GM12891 (cell line): ENCODE measurements around the gene PHYHD1.

Source experiments
- DNase-seq: peaks from one replicate; pipeline ENCODE4 v3.0.0; 2011; ENCODE audit warnings: low spot score; ENCODE audit not compliant: insufficient read length
- FAIRE-seq: peaks from 2 replicates; lab custom pipeline; 2011; peaks lifted over from hg19 to GRCh38; lab: Jason Lieb, UNC
- PAX5 ChIP-seq: IDR thresholded peaks from 2 replicates; pipeline ENCODE4 v1.6.1; 2011; ENCODE audit warnings: low read length, moderate library complexity, mild to moderate bottlenecking; ENCODE audit not compliant: insufficient read depth, severe bottlenecking
- POLR2A ChIP-seq: IDR thresholded peaks from 2 replicates; pipeline ENCODE4 v1.6.1; 2011; ENCODE audit warnings: low read depth, low read length, control low read depth
- POLR2AphosphoS5 ChIP-seq: IDR thresholded peaks from 2 replicates; pipeline ENCODE4 v1.6.1; 2011; ENCODE audit warnings: low read depth, low read length, control low read depth
- POU2F2 ChIP-seq: IDR thresholded peaks from 2 replicates; pipeline ENCODE4 v1.6.1; 2011; ENCODE audit warnings: low read depth, mild to moderate bottlenecking, control low read depth, low read length, moderate library complexity
- SPI1 ChIP-seq: IDR thresholded peaks from 2 replicates; pipeline ENCODE4 v1.6.1; 2011; ENCODE audit warnings: low read depth, low read length, control low read depth
- TAF1 ChIP-seq: IDR thresholded peaks from 2 replicates; pipeline ENCODE4 v1.6.1; 2011; ENCODE audit warnings: low read depth, low read length, control low read depth

PHYHD1 gene

GRCh38 chr9:128887049-128887448 is 33.7 kb upstream of the PHYHD1 start:
- TF ChIP-seq POLR2AphosphoS5 (no peak), TAF1 (no peak), PAX5 (no peak), POLR2A (no peak), SPI1 (no peak), POU2F2 (no peak)
- FAIRE-seq: no peak
- no peak for DNase-seq

DNA sequence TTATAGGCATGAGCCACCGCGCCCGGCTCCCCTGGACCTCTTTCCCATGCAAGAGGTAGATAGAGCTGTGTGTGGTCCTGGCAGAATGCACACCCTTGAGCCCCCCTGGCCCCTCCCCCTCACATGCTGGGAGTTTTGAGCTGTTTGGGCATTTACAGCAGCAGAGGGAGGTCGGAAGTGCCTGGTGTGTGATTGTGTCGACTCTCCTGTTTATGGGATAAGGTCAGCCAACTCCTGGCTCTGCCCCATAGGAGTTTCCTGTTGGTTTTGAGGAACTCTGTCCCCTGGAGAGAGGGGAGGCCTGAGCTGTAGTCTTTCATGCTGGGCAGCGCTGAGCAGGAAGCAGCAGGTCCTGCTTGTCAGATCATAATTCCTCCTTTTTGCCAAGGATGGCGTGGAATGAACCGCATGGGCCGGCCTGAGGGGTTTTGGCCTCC is 32.9 kb upstream of the PHYHD1 start:
- TF ChIP-seq TAF1 (no peak), POLR2AphosphoS5 (no peak), SPI1 (no peak), POU2F2 (no peak), POLR2A (no peak), PAX5 (no peak)
- FAIRE-seq: no peak
- no peak for DNase-seq

GRCh38 chr9:128891321-128892220 is 29.2 kb upstream of the PHYHD1 start:
- FAIRE-seq: no peak
- DNase-seq: no peak
- TF ChIP-seq POLR2A (no peak), SPI1 (no peak), POU2F2 (no peak), POLR2AphosphoS5 (no peak), TAF1 (no peak), PAX5 (no peak)

DNA sequence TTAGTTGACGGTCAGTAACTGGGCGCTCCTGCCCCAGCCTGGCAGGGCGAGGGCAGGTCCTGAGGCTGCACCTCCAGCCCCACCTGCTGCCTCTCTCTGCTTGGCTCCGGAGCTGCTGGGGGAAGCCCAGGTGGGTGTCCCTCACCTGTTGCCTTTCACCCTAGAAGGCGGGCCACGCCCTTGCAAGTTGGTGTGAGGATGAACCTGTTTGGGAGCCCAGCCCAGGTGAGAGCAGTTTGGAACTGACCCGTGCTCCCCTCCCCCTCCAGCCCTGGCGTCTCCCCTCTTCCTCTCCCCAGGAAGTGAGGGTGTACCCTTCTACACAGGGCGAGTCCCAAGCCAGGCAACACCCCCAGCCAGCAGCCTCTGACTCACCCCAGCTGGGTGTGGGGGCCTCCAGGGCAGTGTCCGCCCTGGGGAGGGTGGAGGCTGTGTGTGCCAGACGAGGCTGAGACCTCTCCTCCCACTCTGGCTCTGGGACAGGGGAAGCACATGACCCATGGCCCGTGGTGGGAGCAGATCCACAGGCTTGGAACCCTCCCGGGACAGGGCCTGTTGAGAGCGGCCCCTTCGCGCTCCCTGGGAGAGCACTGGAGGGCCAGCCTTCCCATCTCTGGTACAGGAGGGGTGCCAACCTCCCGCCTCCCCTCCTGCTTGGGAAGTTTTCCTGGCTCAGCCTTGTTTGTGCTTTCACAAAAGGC is 28.4 kb upstream of the PHYHD1 start:
- TF ChIP-seq PAX5 (no peak), POLR2AphosphoS5 (no peak), POLR2A (no peak), TAF1 (no peak), SPI1 (no peak), POU2F2 (no peak)
- no peak for FAIRE-seq
- no peak for DNase-seq

DNA sequence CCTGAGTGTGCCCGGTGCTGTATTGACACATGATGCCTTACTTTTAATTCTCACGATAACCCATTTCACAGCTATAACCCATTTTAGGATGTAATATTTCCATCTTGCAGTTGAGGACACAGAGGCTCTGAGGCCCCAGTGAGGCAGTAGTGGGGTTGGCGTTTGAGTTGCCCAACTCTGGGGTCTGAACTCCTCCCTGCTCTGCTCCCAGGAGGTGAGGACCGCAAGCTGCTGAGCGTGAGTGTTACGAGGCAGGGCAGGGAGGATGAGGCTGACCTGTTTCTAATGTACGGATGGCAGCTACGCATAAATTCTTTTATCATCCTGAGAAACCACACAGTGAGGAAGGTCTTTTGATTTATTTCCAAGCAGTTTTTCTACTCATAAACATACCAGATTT is 27.4 kb upstream of the PHYHD1 start:
- no peak for DNase-seq
- TF ChIP-seq POLR2A (no peak), SPI1 (no peak), PAX5 (no peak)
- FAIRE-seq: no peak

- FAIRE-seq (no peak), DNase-seq (no peak)
- TF ChIP-seq PAX5 (no peak), POLR2A (no peak), SPI1 (no peak), POLR2AphosphoS5 (no peak), TAF1 (no peak), POU2F2 (no peak)
Measured at GRCh38 chr9:128894764-128895163, 26.0 kb upstream of the PHYHD1 start.

- DNase-seq (no peak), FAIRE-seq (no peak)
- TF ChIP-seq SPI1 (no peak), POLR2AphosphoS5 (no peak), POLR2A (no peak), TAF1 (no peak), POU2F2 (no peak), PAX5 (no peak)
Measured at GRCh38 chr9:128895556-128895955, 25.2 kb upstream of the PHYHD1 start.

DNA sequence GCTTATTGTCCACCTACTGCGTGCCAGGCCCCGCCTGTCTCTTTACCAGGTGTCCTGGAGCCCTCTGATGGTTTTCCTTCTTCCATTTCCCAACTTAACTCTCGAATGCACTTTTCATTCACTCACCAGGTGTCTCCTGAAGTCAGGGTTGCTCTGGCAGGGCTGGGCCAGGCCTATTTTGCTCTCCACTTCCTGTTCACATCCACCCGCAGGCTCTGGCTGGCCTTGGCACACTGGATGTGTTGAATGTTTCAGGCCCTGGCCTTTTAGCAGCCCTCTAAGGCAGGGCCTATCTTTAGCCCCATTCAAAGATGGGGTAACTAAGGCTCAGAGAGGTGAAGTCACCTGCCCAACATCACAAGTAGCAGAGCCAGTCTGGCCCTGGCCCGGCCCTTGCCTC is 22.4 kb upstream of the PHYHD1 start:
- TF ChIP-seq PAX5 (no peak), TAF1 (no peak)
- no peak for FAIRE-seq
- DNase-seq: no peak

- TF ChIP-seq POLR2AphosphoS5 (no peak), PAX5 (no peak), SPI1 (no peak), POLR2A (no peak), POU2F2 (no peak), TAF1 (no peak)
- DNase-seq (no peak), FAIRE-seq (no peak)
Measured at GRCh38 chr9:128898845-128899565, 21.8 kb upstream of the PHYHD1 start.
